Ishikawa (cell line): ENCODE measurements around the gene RARB.

ENCODE experiments used
- EGR1 ChIP-seq: IDR thresholded peaks from 2 replicates; pipeline ENCODE4 v1.6.1; 2012
- EP300 ChIP-seq: IDR thresholded peaks from 2 replicates; pipeline ENCODE4 v1.6.1; 2012; ENCODE audit warnings: borderline replicate concordance
- FOXM1 ChIP-seq: IDR thresholded peaks from 2 replicates; pipeline ENCODE4 v1.6.1; 2012; ENCODE audit warnings: low read depth, borderline replicate concordance
- RAD21 ChIP-seq: IDR thresholded peaks from 2 replicates; pipeline ENCODE4 v1.6.1; 2012; ENCODE audit warnings: low read depth
- TAF1 ChIP-seq: IDR thresholded peaks from 2 replicates; pipeline ENCODE4 v1.6.1; 2012; ENCODE audit warnings: low read depth, mild to moderate bottlenecking
- YY1 ChIP-seq: IDR thresholded peaks from 2 replicates; pipeline ENCODE4 v1.6.1; 2012; ENCODE audit warnings: low read depth

DNA sequence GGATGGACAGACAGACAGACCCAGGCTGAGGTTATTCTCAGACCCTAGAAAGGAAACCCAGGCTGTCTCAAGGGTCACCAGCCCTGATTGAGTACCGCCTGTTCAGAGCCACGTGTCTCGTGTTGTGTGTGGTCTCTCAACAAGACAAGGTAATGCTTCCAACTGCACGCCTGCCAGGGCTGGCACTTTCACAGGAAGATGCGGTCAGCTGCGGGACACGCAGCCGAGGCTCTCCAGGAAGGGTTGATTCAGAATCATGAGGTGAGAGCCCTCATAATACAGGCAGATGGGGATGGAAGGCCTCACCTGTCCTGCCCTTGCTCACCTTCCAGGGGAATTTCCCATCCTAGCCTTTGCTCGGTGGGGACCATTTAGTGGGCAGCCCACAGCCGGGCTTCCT, 155.3 kb downstream of the RARB start:
- no peak for TF ChIP-seq EP300
- TF ChIP-seq YY1, result no peak
- no peak for TF ChIP-seq TAF1
- TF ChIP-seq RAD21, result no peak
- no peak for TF ChIP-seq FOXM1
- no peak for TF ChIP-seq EGR1
